ENCODE data around the gene HLA-DRB1.
"Not testable (repeated sequence)": the region's sequence is repeated elsewhere in the genome, so short reads cannot be mapped to it uniquely, and the experiment has no call there.

Gene HLA-DRB1

DNA sequence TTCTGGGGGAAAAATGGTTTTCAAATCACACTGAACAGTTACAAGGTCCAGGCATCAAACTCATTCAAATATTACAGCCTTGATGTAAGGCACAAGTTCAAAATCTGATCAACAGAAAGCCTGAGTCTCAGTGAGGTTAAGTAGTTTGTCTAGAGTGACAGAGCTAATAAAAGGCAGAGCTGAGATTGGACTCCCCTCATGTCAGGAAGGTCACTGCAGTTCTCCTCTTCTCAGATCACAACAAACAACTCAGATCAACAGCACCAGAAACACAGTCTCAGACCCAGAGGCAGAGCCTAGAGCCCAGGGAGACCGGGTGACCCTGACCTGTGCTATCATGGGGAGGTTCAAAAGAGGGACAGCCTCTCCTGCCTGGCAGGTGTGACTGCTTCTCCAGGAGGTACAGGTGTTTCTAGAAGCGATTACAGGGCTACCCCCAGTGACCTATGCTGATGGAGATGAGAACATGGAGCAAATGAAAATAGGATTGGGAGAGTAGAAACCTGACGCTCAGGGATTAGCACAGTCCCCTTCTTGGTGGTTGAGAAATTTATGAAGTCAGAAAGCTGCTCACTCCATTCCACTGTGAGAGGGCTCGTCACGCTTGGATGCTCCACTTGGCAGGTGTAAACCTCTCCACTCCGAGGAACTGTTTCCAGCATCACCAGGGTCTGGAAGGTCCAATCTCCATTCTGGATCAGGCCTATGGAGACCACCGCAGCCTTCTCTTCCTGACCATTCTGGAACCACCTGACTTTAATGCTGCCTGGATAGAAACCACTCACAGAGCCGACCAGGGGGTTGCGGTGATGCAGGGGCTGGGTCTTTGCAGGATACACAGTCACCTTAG lies 35.3 kb downstream of the HLA-DRB1 start:
- no peak for DNase-seq

DNA sequence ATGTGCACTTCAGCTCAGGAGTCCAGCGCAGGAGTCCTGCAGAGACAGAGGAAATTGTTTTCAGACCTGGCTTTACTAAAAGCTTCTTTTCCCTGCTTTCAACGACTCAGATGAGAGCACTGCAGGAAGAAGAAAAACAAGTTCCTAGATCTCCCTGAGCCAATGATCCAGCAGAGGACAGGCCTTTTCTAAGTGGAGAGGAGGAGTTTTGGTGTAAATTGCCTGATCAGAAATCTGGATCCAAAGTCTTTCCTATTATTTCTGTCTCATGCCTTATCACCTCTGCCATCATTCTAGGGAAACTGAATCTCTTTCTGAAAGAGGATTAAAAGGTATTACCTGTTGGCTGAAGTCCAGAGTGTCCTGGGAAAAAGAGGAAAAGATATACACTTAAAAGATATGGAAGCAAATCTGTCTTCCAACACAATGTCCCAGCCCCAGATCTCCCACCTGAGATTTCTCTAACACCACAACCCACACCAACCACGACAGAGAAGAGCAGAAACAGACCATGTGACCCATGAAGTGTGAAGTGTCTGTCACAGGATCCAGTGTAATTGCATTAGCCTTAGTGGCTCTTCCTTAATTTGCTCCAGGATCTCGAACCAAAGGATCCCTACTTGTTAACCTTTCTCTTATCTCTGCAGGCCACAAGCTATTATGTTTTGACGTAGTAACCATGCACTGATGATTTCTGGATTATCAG lies 36.5 kb downstream of the HLA-DRB1 start:
- no peak for DNase-seq

DNA sequence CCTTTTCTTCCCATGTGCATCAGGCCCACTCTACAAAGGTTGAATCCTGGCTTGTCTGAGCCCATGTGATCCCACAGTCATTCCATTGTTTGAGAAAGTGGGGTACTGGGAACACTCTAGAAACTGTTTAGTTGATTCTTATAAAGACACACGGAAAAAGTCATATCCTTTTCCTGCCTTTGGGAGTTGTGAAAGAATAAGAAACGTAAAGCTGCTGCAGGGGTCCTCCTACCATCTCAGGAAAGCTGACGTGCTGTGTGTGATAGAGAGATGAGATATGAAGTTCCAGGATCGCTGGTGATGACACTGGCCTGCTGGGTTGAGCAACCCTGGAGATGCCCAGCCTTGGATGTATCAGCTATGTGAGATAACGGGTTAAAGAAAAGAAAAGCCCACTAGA lies 38.2 kb downstream of the HLA-DRB1 start:
- DNase-seq, result no peak

DNA sequence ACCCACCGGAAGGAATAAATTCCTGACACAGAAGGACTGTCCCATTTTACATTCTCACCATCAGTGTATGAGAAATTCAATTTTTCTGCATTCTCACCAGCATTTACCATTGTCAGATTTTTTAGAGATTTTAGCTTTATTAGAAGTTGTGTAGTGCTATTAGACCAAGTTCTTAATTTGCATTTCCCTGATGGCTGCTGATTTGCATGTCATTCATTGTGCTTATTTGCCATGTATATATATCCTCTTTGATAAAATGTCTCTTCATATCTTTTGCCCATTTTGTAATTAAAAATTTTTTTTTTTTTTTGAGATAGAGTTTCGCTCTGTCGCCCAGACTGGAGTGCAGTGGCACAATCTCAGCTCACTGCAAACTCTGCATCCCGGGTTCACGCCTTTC lies 49.8 kb downstream of the HLA-DRB1 start:
- no peak for DNase-seq

DNA sequence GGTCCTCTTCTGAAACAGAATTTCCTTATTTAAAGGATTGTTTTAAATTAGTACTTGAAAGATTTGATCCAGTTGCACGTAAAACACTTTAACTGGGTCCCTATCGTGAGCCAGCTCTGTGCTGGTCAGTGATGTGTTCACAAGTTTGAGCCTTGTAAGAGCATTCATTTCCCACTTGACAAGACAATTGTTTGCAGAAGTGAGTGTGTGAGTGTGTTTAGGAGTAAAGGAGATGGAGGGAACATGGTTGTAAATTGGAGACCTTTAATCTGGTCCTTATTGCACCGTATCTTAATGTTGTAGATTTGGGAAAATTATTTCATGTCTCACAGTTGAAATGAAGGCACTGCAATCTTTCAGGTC lies 59.2 kb downstream of the HLA-DRB1 start:
- DNase-seq, result not testable (repeated sequence)

GRCh38 chr6:32529697-32530430 lies 59.8 kb downstream of the HLA-DRB1 start, which contains the start of gene HLA-DRB5:
HLA-DRB5 (minus strand) TSS chr6:32530287; CDS start chr6:32530224, 63 bp downstream.
- DNase-seq, result peak; percentile 62
